Fibroblast of lung (primary cell): Measurements from ENCODE around the gene UPB1.

Experiments
- CTCF ChIP-seq, 2 donors: IDR thresholded peaks in 1 of 2; conservative IDR thresholded peaks in 1 of 2; 1 replicate in 1 of 2; 2 replicates in 1 of 2; pipeline ENCODE4 v1.5.1; 2011 to 2012; ENCODE audit warnings: low read length in 2 of 2, control low read depth in 1 of 2, inconsistent platforms in 1 of 2, low read depth in 1 of 2, mild to moderate bottlenecking in 1 of 2
- EZH2 ChIP-seq: IDR thresholded peaks from 2 replicates; pipeline ENCODE4 v1.5.1; 2012; ENCODE audit warnings: low read length, control low read depth, mild to moderate bottlenecking; ENCODE audit errors: missing control alignments

- TF ChIP-seq CTCF (conservative IDR thresholded peaks at IDR 0.05 in 1 of 2, IDR thresholded peaks at IDR 0.05 in 1 of 2; ENCODE audit: low read depth in 1 of 2, low read length in 2 of 2) = no peak
- no peak for TF ChIP-seq EZH2
Observed at GRCh38 chr22:24496661-24497060, 1.5 kb downstream of the UPB1 start.
